ENCODE results near the gene ACCS. TPM values are rescaled to one million over a fixed set of nuclear protein-coding genes. Genes with fewer than 3 reads are reported as not detected.

ACCS gene
- total RNA-seq, 2 experiments from 2014 or later: 11.6 to 11.7 TPM

GRCh38 chr11:44133335-44133946 lies 67.4 kb downstream of the ACCS start:
- Mint-ChIP-seq H3K36me3 (ENCODE audit: low read depth) (peaks cover 5% of the 10 kb centered on the region), H3K4me3 (no peak overlapping the region), H3K4me1 (no peaks in the 10 kb centered on the region), H3K27ac (no peak overlapping the region), H3K27me3 (no peaks in the 10 kb centered on the region), H3K9me3 (no peaks in the 10 kb centered on the region)
- ChIA-PET CTCF (interaction anchor here (1.0 to 1.3 kb wide), 3 partner anchors 8 to 11 kb away, joined by 3 to 4 read pairs (median 3); no protein-coding TSS in a partner anchor), POLR2A (interaction anchor here (0.6 kb wide), 1 partner anchor 334 kb away, joined by 3 read pairs; no protein-coding TSS in a partner anchor)
- no peak for DNase-seq

Other genes with a start within 250 kb of the ACCS start
- gene ALKBH3, start 185.4 kb upstream of the ACCS start, total RNA-seq: 10 to 100 TPM; 34.6 to 38.5 TPM
- gene C11orf96, start 123.6 kb upstream of the ACCS start, total RNA-seq: not detected
- gene ACCSL, start 18.3 kb upstream of the ACCS start, total RNA-seq: not detected
- 10 to 100 TPM; 26.7 to 27.7 TPM for gene EXT2, start 29.4 kb downstream of the ACCS start, total RNA-seq
- not detected for gene ALX4, start 243.9 kb downstream of the ACCS start, total RNA-seq

Measured in activated CD4-positive, alpha-beta T cell treated with anti-CD3 and anti-CD28 coated beads, Interleukin-2, amount 10 ng/mL, durations not matched to agents 7 days and 5 days (primary cell).